ENCODE measurements around the gene PTEN.
A peak's percentile ranks its signal among the peaks of the same experiment; 100 is the strongest.

The PTEN gene

GRCh38 chr10:87957702-87958101 lies 94.3 kb downstream of the PTEN start:
- H3K4me3 ChIP-seq (ENCODE audit: low read length), result no peak overlapping the region
- no peak for DNase-seq (ENCODE audit: low read depth)
- TF ChIP-seq CTCF (IDR thresholded peaks at IDR 0.05; ENCODE audit: insufficient read depth, low read depth, low read length, missing control alignments), result no peak

- peak; percentile 80 for DNase-seq (ENCODE audit: low read depth)
- no peak for TF ChIP-seq CTCF (IDR thresholded peaks at IDR 0.05; ENCODE audit: insufficient read depth, low read depth, low read length, missing control alignments)
- no peak overlapping the region for H3K4me3 ChIP-seq (ENCODE audit: low read length)
Observed at GRCh38 chr10:87960230-87960629, 96.8 kb downstream of the PTEN start.

GRCh38 chr10:87961314-87961713 lies 97.9 kb downstream of the PTEN start:
- no peak for TF ChIP-seq CTCF (IDR thresholded peaks at IDR 0.05; ENCODE audit: insufficient read depth, low read depth, low read length, missing control alignments)

DNA sequence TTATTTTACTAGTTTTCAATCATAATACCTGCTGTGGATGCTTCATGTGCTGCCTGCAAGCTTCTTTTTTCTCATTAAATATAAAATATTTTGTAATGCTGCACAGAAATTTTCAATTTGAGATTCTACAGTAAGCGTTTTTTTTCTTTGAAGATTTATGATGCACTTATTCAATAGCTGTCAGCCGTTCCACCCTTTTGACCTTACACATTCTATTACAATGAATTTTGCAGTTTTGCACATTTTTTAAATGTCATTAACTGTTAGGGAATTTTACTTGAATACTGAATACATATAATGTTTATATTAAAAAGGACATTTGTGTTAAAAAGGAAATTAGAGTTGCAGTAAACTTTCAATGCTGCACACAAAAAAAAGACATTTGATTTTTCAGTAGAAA lies 103.0 kb downstream of the PTEN start:
- DNase-seq (ENCODE audit: low read depth), result no peak
- no peak overlapping the region for H3K4me3 ChIP-seq (ENCODE audit: low read length)
- TF ChIP-seq CTCF (IDR thresholded peaks at IDR 0.05; ENCODE audit: insufficient read depth, low read depth, low read length, missing control alignments), result no peak

More at GRCh38 chr10:87961314-87961713, 97.9 kb downstream of the PTEN start:
- H3K4me3 ChIP-seq (ENCODE audit: low read length), result no peak overlapping the region
- peak; percentile 72 for DNase-seq (ENCODE audit: low read depth)

- no peak overlapping the region for H3K4me3 ChIP-seq (ENCODE audit: low read length)
- TF ChIP-seq CTCF (IDR thresholded peaks at IDR 0.05; ENCODE audit: insufficient read depth, low read depth, low read length, missing control alignments), result no peak
- DNase-seq (ENCODE audit: low read depth), result peak; percentile 9
Observed at GRCh38 chr10:87973635-87974034, 110.2 kb downstream of the PTEN start.

DNA sequence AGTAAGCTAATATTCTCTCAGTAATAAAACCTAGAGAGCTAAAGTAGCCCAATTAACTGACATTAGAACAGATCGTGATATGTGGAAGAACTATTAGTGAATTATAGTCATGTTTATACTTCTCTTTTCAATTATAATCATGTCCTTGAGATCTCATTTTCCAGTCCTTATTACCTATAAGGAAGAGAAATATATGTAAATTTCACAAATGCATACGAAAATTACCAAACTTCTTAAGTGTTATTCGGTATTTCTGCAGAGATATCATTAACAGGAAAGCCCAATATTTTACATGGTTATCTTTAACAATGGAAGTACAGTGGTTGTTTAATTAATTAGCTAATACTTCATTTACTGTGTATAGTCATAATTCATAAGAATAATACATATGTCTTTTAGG lies 110.7 kb downstream of the PTEN start:
- H3K4me3 ChIP-seq (ENCODE audit: low read length), result no peak overlapping the region
- TF ChIP-seq CTCF (IDR thresholded peaks at IDR 0.05; ENCODE audit: insufficient read depth, low read depth, low read length, missing control alignments), result no peak
- DNase-seq (ENCODE audit: low read depth), result no peak

DNA sequence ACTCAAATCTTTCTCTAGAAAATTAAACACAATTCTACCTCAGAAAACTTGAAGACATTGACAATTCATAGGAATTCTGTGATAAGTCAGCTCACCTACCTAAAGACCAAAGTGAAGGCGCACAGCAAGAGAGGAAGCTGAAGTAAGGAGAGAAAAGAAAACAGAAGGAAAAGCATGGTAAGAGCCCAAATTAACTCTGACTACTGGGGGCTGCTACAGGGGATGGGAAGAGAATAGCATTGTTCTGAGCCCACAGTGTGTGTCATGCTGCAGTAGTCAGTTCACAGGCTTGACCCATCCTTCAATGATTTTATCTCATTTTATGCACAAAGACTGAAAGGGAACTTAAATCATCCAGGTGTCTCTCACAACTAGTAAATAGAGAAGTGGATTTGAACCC lies 111.3 kb downstream of the PTEN start:
- DNase-seq (ENCODE audit: low read depth), result no peak
- no peak for TF ChIP-seq CTCF (IDR thresholded peaks at IDR 0.05; ENCODE audit: insufficient read depth, low read depth, low read length, missing control alignments)
- H3K4me3 ChIP-seq (ENCODE audit: low read length), result no peak overlapping the region

Measured in epithelial cell of esophagus (primary cell).